NCI-H69 (cell line): ENCODE results near the gene CLRN2.
"Not testable (repeated sequence)": the region's sequence is repeated elsewhere in the genome, so short reads cannot be mapped to it uniquely, and the experiment has no call there.

Experiments used
- DNase-seq: peaks from one replicate; lab custom pipeline; 2025; lab: John Stamatoyannopoulos, UW

Gene CLRN2

GRCh38 chr4:17504081-17504480, 10.9 kb upstream of the CLRN2 start:
- DNase-seq, result no peak

- DNase-seq, result no peak
Measured at GRCh38 chr4:17510582-17510981, 4.4 kb upstream of the CLRN2 start.

GRCh38 chr4:17511051-17511450, 3.9 kb upstream of the CLRN2 start:
- DNase-seq, result no peak

- DNase-seq, result peak; percentile 36
Measured at GRCh38 chr4:17511509-17511949, 3.4 kb upstream of the CLRN2 start.

- peak; percentile 57 for DNase-seq
Measured at GRCh38 chr4:17511950-17512795, 2.8 kb upstream of the CLRN2 start, which contains the start of gene QDPR. QDPR (minus strand) TSS chr4:17512090; CDS start chr4:17512054, 36 bp downstream.

GRCh38 chr4:17512973-17513665, 1.8 kb upstream of the CLRN2 start:
- no peak for DNase-seq

GRCh38 chr4:17515445-17516407, 761 bp downstream of the CLRN2 start:
- no peak for DNase-seq

- DNase-seq, result no peak
Measured at GRCh38 chr4:17516980-17517379, 2.0 kb downstream of the CLRN2 start.

GRCh38 chr4:17517664-17518063, 2.7 kb downstream of the CLRN2 start:
- DNase-seq, result peak; percentile 34

GRCh38 chr4:17521595-17521994, 6.6 kb downstream of the CLRN2 start:
- no peak for DNase-seq

- DNase-seq, result no peak
Measured at GRCh38 chr4:17523662-17524061, 8.7 kb downstream of the CLRN2 start.

- no peak for DNase-seq
Measured at GRCh38 chr4:17526695-17527477, 11.9 kb downstream of the CLRN2 start.

- no peak for DNase-seq
Measured at GRCh38 chr4:17528551-17529165, 13.7 kb downstream of the CLRN2 start.

GRCh38 chr4:17531538-17532285, 16.7 kb downstream of the CLRN2 start:
- no peak for DNase-seq

- no peak for DNase-seq
Measured at GRCh38 chr4:17534705-17535104, 19.7 kb downstream of the CLRN2 start.

- no peak for DNase-seq
Measured at GRCh38 chr4:17535242-17535641, 20.3 kb downstream of the CLRN2 start.

- peak; percentile 1 for DNase-seq
Measured at GRCh38 chr4:17535906-17536305, 20.9 kb downstream of the CLRN2 start.

GRCh38 chr4:17537060-17537459, 22.1 kb downstream of the CLRN2 start:
- DNase-seq, result not testable (repeated sequence)

- DNase-seq, result peak; percentile 84
Measured at GRCh38 chr4:17544205-17544604, 29.2 kb downstream of the CLRN2 start.

GRCh38 chr4:17544831-17545234, 29.9 kb downstream of the CLRN2 start:
- DNase-seq, result peak; percentile 76
